Activated T-cell treated with anti-CD3 and anti-CD28 coated beads, Interleukin-2, amount 50 U/mL, for 4 hours (primary cell): Measurements from ENCODE around the gene MPST. TPM values are rescaled to one million over a fixed set of nuclear protein-coding genes. Genes with fewer than 3 reads are reported as not detected.
A peak's percentile ranks its signal among the peaks of the same experiment; 100 is the strongest.
"Not testable (repeated sequence)": the region's sequence is repeated elsewhere in the genome, so short reads cannot be mapped to it uniquely, and the experiment has no call there.

Experiments
- ATAC-seq, 2 donors: fragments of 200-7000 bp; cut with Tn5 transposase; one replicate each; pipeline ENCODE4 v1.10.0; 2021
- DNase-seq: peaks from one replicate; pipeline ENCODE4 v3.0.0-alpha.2; 2020
- H3K27me3 Mint-ChIP-seq: one replicate; pipeline ENCODE4 v1.8.0; 2021; ENCODE audit warnings: low read depth, mixed read lengths
- H3K36me3 Mint-ChIP-seq: one replicate; pipeline ENCODE4 v1.8.0; 2022; ENCODE audit warnings: mixed read lengths; ENCODE audit not compliant: insufficient read depth
- H3K4me1 Mint-ChIP-seq: one replicate; pipeline ENCODE4 v1.8.0; 2021; ENCODE audit warnings: low read depth, mixed read lengths
- H3K4me3 Mint-ChIP-seq: one replicate; pipeline ENCODE4 v1.8.0; 2021; ENCODE audit warnings: mild to moderate bottlenecking, moderate library complexity, mixed read lengths
- H3K9me3 Mint-ChIP-seq: one replicate; pipeline ENCODE4 v1.8.0; 2021; ENCODE audit warnings: mixed read lengths
- total RNA-seq, 3 donors: library from RNA; stranded (reverse); gene quantifications; one replicate each; pipeline ENCODE4 v1.2.1, GENCODE V29; 2021

The MPST gene
- total RNA-seq, 3 donors from 2014 or later, result 4.7 to 7.2 (median 6.0) TPM

DNA sequence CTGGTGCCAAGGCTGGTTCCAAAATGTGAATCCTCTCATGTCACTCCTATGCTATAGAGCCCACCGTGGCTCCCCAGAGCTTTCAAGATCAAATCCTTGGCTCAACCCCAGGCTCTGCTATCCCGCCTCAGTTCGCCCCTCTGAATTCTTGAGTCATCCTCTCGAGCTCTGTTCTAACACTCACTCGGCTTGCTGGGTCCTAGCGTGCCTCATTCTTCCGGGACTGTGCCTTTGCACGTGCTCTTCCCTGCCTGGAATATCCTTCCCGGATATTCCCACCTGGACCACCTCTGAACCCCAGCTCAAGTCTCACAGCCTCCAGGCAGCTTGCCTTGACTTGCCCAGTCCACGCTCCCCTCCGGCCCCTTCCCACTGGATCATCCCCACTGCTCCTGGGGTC is 45.0 kb downstream of the MPST start:
- Mint-ChIP-seq H3K4me1 (peaks cover 20% of the 10 kb centered on the region), H3K9me3 (no peaks in the 10 kb centered on the region)
- ATAC-seq, result no peak

GRCh38 chr22:37065180-37065579 is 45.6 kb downstream of the MPST start:
- Mint-ChIP-seq H3K4me1 (peaks cover 15% of the 10 kb centered on the region), H3K4me3 (no peak overlapping the region), H3K9me3 (no peaks in the 10 kb centered on the region), H3K36me3 (peaks cover 8% of the 10 kb centered on the region), H3K27me3 (peaks cover 12% of the 10 kb centered on the region)
- DNase-seq, result no peak
- ATAC-seq, result no peak

More for the DNA sequence above, 45.0 kb downstream of the MPST start:
- Mint-ChIP-seq H3K27me3 (peaks cover 5% of the 10 kb centered on the region), H3K36me3 (peaks cover 8% of the 10 kb centered on the region), H3K4me3 (no peak overlapping the region)
- DNase-seq, result no peak

DNA sequence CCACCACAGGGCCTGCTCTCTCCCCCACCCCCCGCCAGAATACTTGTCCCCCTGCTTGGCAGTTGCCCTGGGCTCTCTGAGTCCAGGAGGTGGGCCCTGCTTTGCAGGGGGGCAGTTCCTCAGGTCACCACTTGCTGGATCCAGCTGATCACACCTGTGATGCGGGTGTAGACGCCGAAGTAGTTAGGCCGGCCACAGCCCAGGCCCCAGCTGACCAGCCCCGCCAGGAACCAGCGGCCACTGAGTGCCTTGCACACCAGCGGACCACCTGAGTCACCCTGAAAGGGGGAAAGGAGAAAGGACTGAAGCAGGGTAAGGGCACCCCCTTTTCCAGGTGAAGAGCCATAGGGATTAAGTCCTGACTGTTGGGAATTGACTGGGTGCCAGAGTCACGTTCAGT is 46.4 kb downstream of the MPST start:
- Mint-ChIP-seq H3K4me1 (peaks cover 8% of the 10 kb centered on the region), H3K27me3 (peaks cover 16% of the 10 kb centered on the region), H3K36me3 (peaks cover 8% of the 10 kb centered on the region), H3K9me3 (no peaks in the 10 kb centered on the region), H3K4me3 (no peak overlapping the region)
- no peak for ATAC-seq
- no peak for DNase-seq

GRCh38 chr22:37067428-37067827 is 47.9 kb downstream of the MPST start:
- ATAC-seq, result no peak
- H3K27me3 Mint-ChIP-seq, result peaks cover 16% of the 10 kb centered on the region
- no peak overlapping the region for H3K4me3 Mint-ChIP-seq

GRCh38 chr22:37068859-37069258 is 49.3 kb downstream of the MPST start:
- Mint-ChIP-seq H3K4me3 (no peak overlapping the region), H3K36me3 (peaks cover 8% of the 10 kb centered on the region)

More at GRCh38 chr22:37067428-37067827, 47.9 kb downstream of the MPST start:
- no peaks in the 10 kb centered on the region for H3K9me3 Mint-ChIP-seq
- H3K4me1 Mint-ChIP-seq, result peaks cover 3% of the 10 kb centered on the region
- no peak for DNase-seq
- H3K36me3 Mint-ChIP-seq, result peaks cover 8% of the 10 kb centered on the region

DNA sequence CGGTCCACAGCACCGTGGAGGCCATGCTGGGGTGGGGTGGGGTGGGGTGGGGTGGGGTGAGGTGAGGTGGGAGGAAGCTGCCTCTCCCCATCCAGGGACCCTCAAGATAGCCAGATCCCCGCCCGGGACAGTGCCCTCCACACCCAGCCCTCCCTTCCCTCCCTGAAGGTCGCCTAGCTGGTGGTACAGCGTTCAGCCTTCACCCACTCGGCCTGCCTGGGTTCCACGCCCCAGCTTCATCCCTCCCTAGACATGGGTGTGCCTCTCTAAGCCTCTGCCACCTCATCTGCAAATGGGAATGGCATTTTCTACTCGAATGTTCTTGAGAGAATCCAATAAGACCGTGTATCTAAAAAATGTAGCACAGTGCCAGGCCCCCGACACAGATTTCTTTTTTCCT is 49.8 kb downstream of the MPST start:
- H3K27me3 Mint-ChIP-seq, result peaks cover 16% of the 10 kb centered on the region
- no peaks in the 10 kb centered on the region for H3K4me1 Mint-ChIP-seq
- peaks cover 4% of the 10 kb centered on the region for H3K36me3 Mint-ChIP-seq
- DNase-seq, result no peak
- H3K4me3 Mint-ChIP-seq, result no peak overlapping the region
- peak; percentile 25 to 27 for ATAC-seq
- no peaks in the 10 kb centered on the region for H3K9me3 Mint-ChIP-seq

More at GRCh38 chr22:37068859-37069258, 49.3 kb downstream of the MPST start:
- DNase-seq, result no peak
- Mint-ChIP-seq H3K4me1 (no peaks in the 10 kb centered on the region), H3K9me3 (no peaks in the 10 kb centered on the region), H3K27me3 (peaks cover 16% of the 10 kb centered on the region)
- ATAC-seq, result peak; percentile 22 to 35

GRCh38 chr22:37069719-37070118 is 50.2 kb downstream of the MPST start:
- H3K36me3 Mint-ChIP-seq, result no peaks in the 10 kb centered on the region
- H3K4me3 Mint-ChIP-seq, result no peak overlapping the region
- H3K4me1 Mint-ChIP-seq, result no peaks in the 10 kb centered on the region
- ATAC-seq (no peak), DNase-seq (no peak)
- no peaks in the 10 kb centered on the region for H3K9me3 Mint-ChIP-seq
- H3K27me3 Mint-ChIP-seq, result peaks cover 16% of the 10 kb centered on the region

GRCh38 chr22:37070334-37070733 is 50.8 kb downstream of the MPST start:
- Mint-ChIP-seq H3K9me3 (no peaks in the 10 kb centered on the region), H3K4me3 (no peak overlapping the region), H3K4me1 (no peaks in the 10 kb centered on the region), H3K27me3 (peaks cover 18% of the 10 kb centered on the region), H3K36me3 (no peaks in the 10 kb centered on the region)
- DNase-seq (no peak), ATAC-seq (no peak)

GRCh38 chr22:37070744-37071143 is 51.2 kb downstream of the MPST start:
- no peaks in the 10 kb centered on the region for H3K4me1 Mint-ChIP-seq
- H3K9me3 Mint-ChIP-seq, result no peaks in the 10 kb centered on the region
- ATAC-seq (no peak), DNase-seq (no peak)
- no peaks in the 10 kb centered on the region for H3K36me3 Mint-ChIP-seq
- H3K27me3 Mint-ChIP-seq, result peaks cover 18% of the 10 kb centered on the region
- no peak overlapping the region for H3K4me3 Mint-ChIP-seq

DNA sequence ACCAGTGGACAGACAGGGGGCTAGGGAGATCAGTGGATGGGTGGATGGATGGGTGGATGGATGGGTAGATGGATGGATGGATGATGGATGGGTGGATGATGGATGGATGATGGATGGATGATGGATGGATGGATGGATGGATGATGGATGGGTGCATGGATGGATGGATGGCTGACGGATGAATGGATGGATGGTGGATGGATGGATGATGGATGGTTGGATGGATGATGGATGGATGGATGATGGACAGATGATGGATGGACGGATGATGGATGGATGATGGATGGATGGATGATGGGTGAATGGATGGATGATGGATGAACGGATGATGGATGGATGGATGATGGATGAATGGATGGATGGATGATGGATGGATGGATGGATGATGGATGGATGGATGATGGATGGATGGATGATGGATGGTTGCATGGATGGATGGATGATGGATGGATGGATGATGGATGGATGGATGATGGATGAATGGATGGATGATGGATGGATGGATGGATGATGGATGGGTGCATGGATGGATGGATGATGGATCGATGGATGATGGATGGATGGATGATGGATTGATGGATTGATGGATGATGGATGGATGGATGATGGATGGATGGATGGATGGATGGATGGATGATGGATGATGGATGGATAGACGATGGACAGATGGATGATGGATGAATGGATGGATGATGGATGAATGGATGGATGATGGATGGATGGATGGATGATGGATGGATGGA is 52.5 kb downstream of the MPST start:
- not testable (repeated sequence) for ATAC-seq, H3K4me3 Mint-ChIP-seq, H3K36me3 Mint-ChIP-seq, H3K9me3 Mint-ChIP-seq, DNase-seq, H3K4me1 Mint-ChIP-seq
- H3K27me3 Mint-ChIP-seq, result peaks cover 18% of the 10 kb centered on the region

DNA sequence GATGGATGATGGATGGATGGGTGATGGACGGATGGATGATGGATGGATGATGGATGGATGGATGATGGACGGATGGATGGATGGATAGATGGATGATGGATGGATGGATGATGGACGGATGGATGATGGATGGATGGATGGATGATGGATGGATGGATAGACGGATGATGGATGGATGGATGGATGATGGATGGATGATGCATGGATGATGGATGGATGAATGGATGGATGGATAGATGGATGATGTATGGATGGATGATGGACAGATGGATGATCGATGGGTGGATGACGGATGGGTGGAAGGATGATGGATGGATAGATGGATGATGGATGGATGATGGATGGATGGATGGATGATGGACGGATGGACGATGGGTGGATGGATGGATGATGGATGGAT is 53.1 kb downstream of the MPST start:
- Mint-ChIP-seq H3K4me3 (no peak overlapping the region), H3K4me1 (peaks cover 2% of the 10 kb centered on the region), H3K27me3 (peaks cover 18% of the 10 kb centered on the region), H3K36me3 (no peaks in the 10 kb centered on the region), H3K9me3 (no peaks in the 10 kb centered on the region)
- no peak for ATAC-seq
- DNase-seq, result no peak

- Mint-ChIP-seq H3K4me3 (no peak overlapping the region), H3K9me3 (no peaks in the 10 kb centered on the region), H3K36me3 (no peaks in the 10 kb centered on the region), H3K27me3 (peaks cover 12% of the 10 kb centered on the region), H3K4me1 (peaks cover 20% of the 10 kb centered on the region)
- DNase-seq, result no peak
- ATAC-seq, result no peak
Measured at GRCh38 chr22:37074537-37074936, 55.0 kb downstream of the MPST start.

DNA sequence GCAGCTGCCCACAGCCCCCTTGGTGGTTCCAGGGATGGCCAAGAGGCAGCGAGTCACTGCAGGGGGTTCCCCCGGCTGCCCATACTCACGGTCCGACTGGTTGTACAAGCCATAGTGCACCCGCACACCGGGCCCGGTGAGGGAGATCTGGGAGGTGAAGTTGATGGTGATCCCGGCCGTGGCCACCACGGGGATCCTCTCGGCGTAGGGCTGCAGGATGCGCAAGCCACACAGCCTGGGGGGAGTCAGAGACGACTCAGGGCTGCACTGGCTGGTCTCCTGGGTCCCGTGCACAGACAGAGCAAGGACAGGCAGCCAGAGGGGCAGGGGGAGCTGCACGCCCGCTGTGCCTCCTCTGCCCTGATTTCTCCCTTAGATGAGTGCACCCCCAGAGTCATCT is 55.5 kb downstream of the MPST start:
- peaks cover 25% of the 10 kb centered on the region for H3K4me1 Mint-ChIP-seq
- no peak for DNase-seq
- ATAC-seq, result no peak
- H3K9me3 Mint-ChIP-seq, result no peaks in the 10 kb centered on the region
- H3K36me3 Mint-ChIP-seq, result no peaks in the 10 kb centered on the region
- no peak overlapping the region for H3K4me3 Mint-ChIP-seq
- peaks cover 7% of the 10 kb centered on the region for H3K27me3 Mint-ChIP-seq

DNA sequence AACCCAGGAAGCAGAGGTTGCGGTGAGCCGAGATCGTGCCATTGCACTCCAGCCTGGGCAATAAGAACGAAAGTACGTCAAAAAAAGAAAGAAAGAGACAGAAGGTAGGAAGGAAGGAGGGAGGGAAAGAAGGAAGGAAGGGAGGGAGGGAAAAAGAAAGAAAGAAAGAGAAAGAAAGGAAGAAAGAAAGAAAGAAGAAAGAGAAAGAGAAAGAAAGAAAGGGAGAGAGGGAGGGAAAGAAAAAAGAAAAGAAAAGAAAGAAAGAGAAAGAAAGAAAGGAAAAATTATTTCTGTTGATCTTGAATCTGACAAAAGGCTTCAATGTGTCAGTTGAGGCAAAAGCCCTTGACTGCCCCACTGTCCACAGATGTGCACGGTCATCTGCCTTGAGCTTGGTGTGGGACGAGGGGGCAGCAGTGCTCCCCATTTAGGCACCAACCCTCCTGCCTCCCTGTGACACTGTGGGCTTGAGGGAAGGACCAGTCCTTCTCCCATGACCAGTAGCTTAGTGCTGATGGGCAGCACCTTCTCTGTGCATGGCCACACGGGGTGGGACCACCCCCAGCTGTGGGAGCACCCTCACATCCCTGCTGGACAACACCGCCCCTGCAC is 56.4 kb downstream of the MPST start:
- H3K4me1 Mint-ChIP-seq, result peaks cover 33% of the 10 kb centered on the region
- H3K9me3 Mint-ChIP-seq, result no peaks in the 10 kb centered on the region
- H3K4me3 Mint-ChIP-seq, result no peak overlapping the region
- ATAC-seq (no peak), DNase-seq (no peak)
- no peaks in the 10 kb centered on the region for H3K36me3 Mint-ChIP-seq
- peaks cover 2% of the 10 kb centered on the region for H3K27me3 Mint-ChIP-seq

- peak; percentile 89 for DNase-seq
- peak; percentile 47 to 68 for ATAC-seq
- Mint-ChIP-seq H3K4me3 (peak overlapping the region; percentile 16), H3K4me1 (peaks cover 52% of the 10 kb centered on the region), H3K27me3 (peaks cover 2% of the 10 kb centered on the region), H3K9me3 (no peaks in the 10 kb centered on the region), H3K36me3 (no peaks in the 10 kb centered on the region)
Measured at GRCh38 chr22:37077802-37078448, 58.4 kb downstream of the MPST start.
